Endothelial cell (in vitro differentiated cells): ENCODE results near the gene HPGD. TPM values are rescaled to one million over a fixed set of nuclear protein-coding genes. Genes with fewer than 3 reads are reported as not detected.

Source experiments
- DNase-seq: peaks from one replicate; pipeline ENCODE4 v3.0.0; 2021; ENCODE audit warnings: low spot score
- H3K27ac Mint-ChIP-seq: one replicate; pipeline ENCODE4 v1.8.0; 2021; ENCODE audit warnings: mixed read lengths, inconsistent platforms; ENCODE audit not compliant: unreplicated experiment
- H3K27me3 Mint-ChIP-seq: one replicate; pipeline ENCODE4 v1.8.0; 2021; ENCODE audit warnings: mild to moderate bottlenecking, moderate library complexity, mixed read lengths, inconsistent platforms; ENCODE audit not compliant: unreplicated experiment
- H3K36me3 Mint-ChIP-seq: one replicate; pipeline ENCODE4 v1.8.0; 2021; ENCODE audit warnings: mild to moderate bottlenecking, low read depth, mixed read lengths, inconsistent platforms; ENCODE audit not compliant: unreplicated experiment
- H3K4me1 Mint-ChIP-seq: one replicate; pipeline ENCODE4 v1.8.0; 2021; ENCODE audit warnings: mild to moderate bottlenecking, mixed read lengths, inconsistent platforms; ENCODE audit not compliant: unreplicated experiment
- H3K4me3 Mint-ChIP-seq: one replicate; pipeline ENCODE4 v1.8.0; 2021; ENCODE audit warnings: mild to moderate bottlenecking, mixed read lengths, inconsistent platforms; ENCODE audit not compliant: unreplicated experiment
- H3K9me3 Mint-ChIP-seq: one replicate; pipeline ENCODE4 v1.8.0; 2021; ENCODE audit warnings: mixed read lengths, inconsistent platforms; ENCODE audit not compliant: unreplicated experiment
- CTCF ChIP-seq: fragments of 200-600 bp; sonication (generic); IDR thresholded peaks from one replicate; pipeline ENCODE4 v1.5.0; 2021; ENCODE audit warnings: antibody characterized with exemption; ENCODE audit not compliant: unreplicated experiment
- total RNA-seq: library from RNA; stranded (reverse); fragmentation: NEBNext Ultra II Directional; extraction: Animal tissue kit (Norgen Biotek cat#: 25700); gene quantifications from one replicate; pipeline ENCODE4 v1.2.1, GENCODE V29; 2021; ENCODE audit not compliant: unreplicated experiment

Gene HPGD
- total RNA-seq, 1 donor from 2014 or later = 14.6 TPM

GRCh38 chr4:174538876-174539250, 16.6 kb upstream of the HPGD start:
- no peak for TF ChIP-seq CTCF
- Mint-ChIP-seq H3K4me1 (peaks cover 5% of the 10 kb centered on the region), H3K4me3 (no peak overlapping the region), H3K36me3 (no peaks in the 10 kb centered on the region), H3K27ac (no peak overlapping the region), H3K27me3 (no peaks in the 10 kb centered on the region), H3K9me3 (no peaks in the 10 kb centered on the region)
- DNase-seq = no peak

- TF ChIP-seq CTCF = no peak
- Mint-ChIP-seq H3K9me3 (no peaks in the 10 kb centered on the region), H3K4me1 (peaks cover 5% of the 10 kb centered on the region), H3K27ac (no peak overlapping the region), H3K4me3 (no peak overlapping the region), H3K36me3 (no peaks in the 10 kb centered on the region), H3K27me3 (no peaks in the 10 kb centered on the region)
- DNase-seq = no peak
These were observed 16.0 kb upstream of the HPGD start for GRCh38 chr4:174538123-174538875.

GRCh38 chr4:174537634-174538033, 15.3 kb upstream of the HPGD start:
- Mint-ChIP-seq H3K4me1 (peaks cover 5% of the 10 kb centered on the region), H3K27me3 (no peaks in the 10 kb centered on the region), H3K9me3 (no peaks in the 10 kb centered on the region), H3K27ac (no peak overlapping the region), H3K4me3 (no peak overlapping the region), H3K36me3 (no peaks in the 10 kb centered on the region)
- no peak for DNase-seq
- TF ChIP-seq CTCF = no peak

GRCh38 chr4:174534461-174534860, 12.2 kb upstream of the HPGD start:
- H3K4me1 Mint-ChIP-seq = peaks cover 6% of the 10 kb centered on the region
- H3K27me3 Mint-ChIP-seq = no peaks in the 10 kb centered on the region
- no peak overlapping the region for H3K27ac Mint-ChIP-seq
- TF ChIP-seq CTCF = no peak
- no peak overlapping the region for H3K4me3 Mint-ChIP-seq
- no peaks in the 10 kb centered on the region for H3K36me3 Mint-ChIP-seq
- DNase-seq = no peak
- no peaks in the 10 kb centered on the region for H3K9me3 Mint-ChIP-seq

GRCh38 chr4:174532445-174532844, 10.2 kb upstream of the HPGD start:
- Mint-ChIP-seq H3K4me3 (no peak overlapping the region), H3K27me3 (no peaks in the 10 kb centered on the region), H3K4me1 (peaks cover 6% of the 10 kb centered on the region), H3K9me3 (no peaks in the 10 kb centered on the region), H3K36me3 (no peaks in the 10 kb centered on the region), H3K27ac (no peak overlapping the region)
- TF ChIP-seq CTCF = no peak
- DNase-seq = no peak
